Testis (tissue), 2 donors: ENCODE data around the gene FURIN.

ENCODE experiments used
- POLR2A ChIP-seq: fragments of 450-650 bp; IDR thresholded peaks from one replicate; pipeline ENCODE4 v1.6.1; 2017; ENCODE audit warnings: antibody characterized with exemption, mild to moderate bottlenecking, moderate library complexity
- TF ChIP-seq, protein P1 (sequence below), 3 experiments: fragments of 450-650 bp in 2 of 3; fragments of 200-600 bp in 1 of 3; sonication (generic) in 1 of 3; IDR thresholded peaks; one replicate each; pipeline ENCODE4 v1.5.1; 2016 to 2019; ENCODE audit warnings: antibody characterized with exemption in 3 of 3, mild to moderate bottlenecking in 2 of 3, moderate library complexity in 1 of 3

DNA sequence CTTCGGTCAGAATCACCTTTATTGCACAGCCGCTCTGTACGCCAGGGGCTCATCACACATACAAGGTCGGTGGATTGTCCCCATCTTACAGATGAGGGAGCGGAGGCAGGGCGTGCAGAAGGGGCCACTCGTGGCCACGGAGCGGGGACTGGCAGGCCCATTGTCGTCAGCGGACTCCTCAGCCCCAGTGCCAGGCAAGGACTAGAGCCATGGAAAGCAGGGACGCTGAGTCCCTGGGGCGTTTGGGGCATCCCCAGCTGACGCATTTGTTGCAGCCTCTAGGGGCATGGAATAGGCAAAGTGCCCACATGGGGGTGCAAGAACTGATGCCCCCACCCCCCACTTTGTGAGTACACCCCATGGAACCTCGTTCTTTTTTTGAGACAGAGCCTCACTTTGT is 29.8 kb upstream of the FURIN start:
- TF ChIP-seq, protein P1, sequence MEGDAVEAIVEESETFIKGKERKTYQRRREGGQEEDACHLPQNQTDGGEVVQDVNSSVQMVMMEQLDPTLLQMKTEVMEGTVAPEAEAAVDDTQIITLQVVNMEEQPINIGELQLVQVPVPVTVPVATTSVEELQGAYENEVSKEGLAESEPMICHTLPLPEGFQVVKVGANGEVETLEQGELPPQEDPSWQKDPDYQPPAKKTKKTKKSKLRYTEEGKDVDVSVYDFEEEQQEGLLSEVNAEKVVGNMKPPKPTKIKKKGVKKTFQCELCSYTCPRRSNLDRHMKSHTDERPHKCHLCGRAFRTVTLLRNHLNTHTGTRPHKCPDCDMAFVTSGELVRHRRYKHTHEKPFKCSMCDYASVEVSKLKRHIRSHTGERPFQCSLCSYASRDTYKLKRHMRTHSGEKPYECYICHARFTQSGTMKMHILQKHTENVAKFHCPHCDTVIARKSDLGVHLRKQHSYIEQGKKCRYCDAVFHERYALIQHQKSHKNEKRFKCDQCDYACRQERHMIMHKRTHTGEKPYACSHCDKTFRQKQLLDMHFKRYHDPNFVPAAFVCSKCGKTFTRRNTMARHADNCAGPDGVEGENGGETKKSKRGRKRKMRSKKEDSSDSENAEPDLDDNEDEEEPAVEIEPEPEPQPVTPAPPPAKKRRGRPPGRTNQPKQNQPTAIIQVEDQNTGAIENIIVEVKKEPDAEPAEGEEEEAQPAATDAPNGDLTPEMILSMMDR (IDR thresholded peaks at IDR 0.05) = no peak
- no peak for TF ChIP-seq POLR2A
